ENCODE measurements around the gene ADCY1.

DNA sequence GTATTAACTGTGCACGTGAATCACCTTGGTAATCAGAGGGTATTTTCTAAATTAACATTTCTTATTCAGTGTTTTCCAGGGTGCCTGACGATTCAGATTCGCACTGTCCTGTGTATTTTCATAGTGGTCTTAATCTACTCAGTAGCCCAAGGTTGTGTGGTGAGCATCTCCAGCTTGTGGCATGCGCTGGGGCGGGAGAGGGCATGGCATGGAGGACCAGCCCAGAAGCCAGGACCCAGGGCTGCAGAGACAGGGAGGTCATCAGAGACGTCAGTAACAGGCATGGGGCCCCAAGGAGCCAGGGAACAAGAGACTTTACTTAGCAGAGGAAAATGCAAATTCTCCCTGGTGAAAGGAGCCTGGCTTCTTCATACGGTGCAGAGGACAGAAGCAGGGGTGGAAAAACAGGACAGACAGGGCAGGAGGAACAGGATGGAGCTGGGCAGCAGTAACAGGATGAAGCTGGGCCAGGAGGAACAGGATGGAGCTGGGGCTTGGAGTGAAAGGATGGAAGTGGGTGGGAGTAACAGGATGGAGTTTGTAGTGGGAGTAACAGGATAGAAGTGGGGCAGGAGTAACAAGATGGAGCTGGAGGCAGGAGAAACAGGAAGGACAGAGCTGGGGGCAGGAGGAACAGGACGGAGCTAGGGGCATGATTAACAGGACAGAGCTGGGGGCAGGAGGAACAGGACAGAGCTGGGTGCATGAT lies 110.9 kb downstream of the ADCY1 start:
- TF ChIP-seq CTCF (IDR thresholded peaks at IDR 0.05; ENCODE audit: low read length), result no peak
- no peak for TF ChIP-seq EZH2 (optimal IDR thresholded peaks at IDR 0.05; ENCODE audit: low read depth, low read length)
